LoVo (cell line): Measurements from ENCODE around the gene ATRAID.
"Not testable (repeated sequence)": the region's sequence is repeated elsewhere in the genome, so short reads cannot be mapped to it uniquely, and the experiment has no call there.

Experiments
- DNase-seq: peaks from one replicate; pipeline ENCODE4 v3.0.0-alpha.2; 2016; ENCODE audit warnings: low spot score

ATRAID gene

GRCh38 chr2:27194538-27195354 lies 17.1 kb upstream of the ATRAID start:
- peak; percentile 11 for DNase-seq

- not testable (repeated sequence) for DNase-seq
Measured at GRCh38 chr2:27195799-27196198, 16.0 kb upstream of the ATRAID start.

GRCh38 chr2:27198068-27198467 lies 13.8 kb upstream of the ATRAID start:
- DNase-seq = not testable (repeated sequence)

GRCh38 chr2:27198627-27199026 lies 13.2 kb upstream of the ATRAID start:
- DNase-seq = no peak

- DNase-seq = no peak
Measured at GRCh38 chr2:27199241-27199640, 12.6 kb upstream of the ATRAID start.

- no peak for DNase-seq
Measured at GRCh38 chr2:27201675-27202074, 10.2 kb upstream of the ATRAID start.

- DNase-seq = no peak
Measured at GRCh38 chr2:27202854-27203253, 9.0 kb upstream of the ATRAID start.

GRCh38 chr2:27203741-27204140 lies 8.1 kb upstream of the ATRAID start:
- DNase-seq = no peak

GRCh38 chr2:27204566-27204965 lies 7.3 kb upstream of the ATRAID start:
- DNase-seq = no peak

GRCh38 chr2:27205206-27205605 lies 6.6 kb upstream of the ATRAID start:
- DNase-seq = no peak

GRCh38 chr2:27206346-27206745 lies 5.5 kb upstream of the ATRAID start:
- DNase-seq = no peak

- no peak for DNase-seq
Measured at GRCh38 chr2:27208486-27209050, 3.3 kb upstream of the ATRAID start.

GRCh38 chr2:27209621-27210401 lies 2.0 kb upstream of the ATRAID start:
- no peak for DNase-seq

- DNase-seq = no peak
Measured at GRCh38 chr2:27211241-27211942, 449 bp upstream of the ATRAID start.

GRCh38 chr2:27212626-27213471 lies 1.0 kb downstream of the ATRAID start:
- peak; percentile 3 for DNase-seq

- DNase-seq = no peak
Measured at GRCh38 chr2:27214941-27215340, 3.1 kb downstream of the ATRAID start.

- DNase-seq = no peak
Measured at GRCh38 chr2:27216416-27217137, 4.7 kb downstream of the ATRAID start.

GRCh38 chr2:27217173-27218121 lies 5.6 kb downstream of the ATRAID start, which contains the start of gene CAD:
TSS of gene CAD (plus strand) at chr2:27217369. CDS start at chr2:27217552, 183 bp downstream.
- peak; percentile 87 for DNase-seq

GRCh38 chr2:27218614-27219013 lies 6.8 kb downstream of the ATRAID start:
- no peak for DNase-seq
